Activated effector memory CD4-positive, alpha-beta T cell treated with Interleukin-2 at 50 U/mL for 16 hours (primary cell): ENCODE measurements around the gene PRSS56.

Experiments used
- DNase-seq: peaks from one replicate; pipeline ENCODE4 v3.0.0-alpha.2; 2020

PRSS56 gene

DNA sequence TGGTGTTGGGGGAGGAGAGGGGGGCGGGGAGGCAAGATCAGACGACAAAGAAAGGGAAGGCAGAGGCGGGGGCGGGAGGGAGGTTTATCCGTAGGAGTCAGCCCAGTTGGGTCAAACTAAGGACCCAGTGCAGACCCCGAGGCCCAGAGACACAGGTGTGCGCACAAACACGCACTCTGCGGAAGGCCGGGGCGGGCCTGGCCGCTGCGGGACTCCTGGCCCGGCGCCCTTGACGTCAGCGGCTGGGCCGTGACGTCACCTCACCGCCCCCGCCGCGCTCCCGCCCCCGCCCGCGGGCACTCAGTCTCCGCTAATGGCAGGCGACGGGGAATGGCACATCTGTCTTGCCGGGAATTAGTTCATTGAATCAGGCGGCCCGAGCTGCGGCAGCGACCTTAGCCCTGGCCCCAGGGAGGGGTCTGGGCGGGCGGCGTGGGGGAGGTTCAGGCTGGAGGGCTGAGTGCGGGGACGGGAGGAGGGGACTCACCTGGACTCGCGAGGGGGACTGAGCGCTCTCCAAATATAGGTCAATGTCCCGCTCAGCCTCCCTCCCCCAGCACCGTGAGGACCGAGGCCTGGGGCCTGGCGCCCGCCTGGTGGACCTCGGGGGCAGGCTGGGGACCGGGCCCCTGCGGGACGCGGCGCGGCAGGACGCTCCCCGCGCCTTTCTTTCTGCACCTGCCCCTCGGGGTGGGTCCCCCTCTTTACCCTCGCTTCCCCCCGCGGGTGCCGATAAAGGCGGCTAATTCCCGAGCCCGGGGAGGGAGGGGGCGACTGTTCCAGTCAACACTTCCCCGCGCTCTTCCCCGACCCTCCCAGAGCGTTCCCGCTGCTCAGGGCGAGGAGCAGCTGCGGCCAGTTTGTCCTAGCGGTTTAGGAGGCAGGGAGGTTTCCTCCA is 17.0 kb upstream of the PRSS56 start:
- peak; percentile 13 for DNase-seq

DNA sequence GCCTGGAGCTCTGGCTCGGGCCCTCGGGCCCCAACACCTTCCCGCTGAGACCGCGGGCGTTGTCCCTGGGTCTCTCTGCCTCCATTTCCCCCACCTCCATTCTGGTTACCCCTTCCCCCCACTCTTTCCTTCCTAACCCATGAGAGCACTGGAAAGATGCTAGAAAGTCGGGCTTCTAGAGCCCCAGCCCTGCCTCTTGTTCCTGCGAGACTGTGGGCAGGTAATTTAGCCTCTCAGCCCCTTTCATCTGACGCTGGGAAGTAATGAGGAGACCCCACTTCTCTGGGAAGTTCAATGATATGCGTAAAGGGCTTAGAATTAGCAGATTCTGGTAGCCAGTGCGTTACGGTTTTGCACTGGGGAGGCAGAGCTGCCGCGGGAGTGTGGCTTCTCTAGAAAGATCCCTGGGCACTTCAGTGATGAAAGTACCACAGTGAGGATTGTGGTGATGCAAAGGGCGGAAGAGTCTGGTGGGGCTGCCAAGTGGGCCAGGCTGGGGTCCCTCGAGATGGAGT is 16.3 kb upstream of the PRSS56 start:
- no peak for DNase-seq

DNA sequence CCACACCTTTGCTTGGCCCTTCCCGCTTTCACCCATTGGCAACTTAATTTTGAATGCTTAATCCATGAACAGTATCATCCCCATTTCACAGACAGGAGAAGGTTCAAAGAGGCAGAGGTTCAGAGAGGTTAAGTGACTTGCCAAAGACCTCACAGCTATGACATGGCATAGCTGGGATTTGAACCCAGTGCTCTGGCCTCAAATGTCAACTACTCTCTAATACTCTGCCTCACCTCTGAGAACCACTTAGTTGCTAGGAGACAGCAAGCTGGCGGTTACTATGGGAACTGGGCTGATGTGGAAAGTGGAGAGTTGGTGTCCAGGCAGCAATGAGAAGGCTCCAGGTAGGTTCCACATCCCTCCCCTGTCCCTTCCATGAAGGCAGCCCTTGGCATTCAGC is 15.8 kb upstream of the PRSS56 start:
- DNase-seq: no peak

DNA sequence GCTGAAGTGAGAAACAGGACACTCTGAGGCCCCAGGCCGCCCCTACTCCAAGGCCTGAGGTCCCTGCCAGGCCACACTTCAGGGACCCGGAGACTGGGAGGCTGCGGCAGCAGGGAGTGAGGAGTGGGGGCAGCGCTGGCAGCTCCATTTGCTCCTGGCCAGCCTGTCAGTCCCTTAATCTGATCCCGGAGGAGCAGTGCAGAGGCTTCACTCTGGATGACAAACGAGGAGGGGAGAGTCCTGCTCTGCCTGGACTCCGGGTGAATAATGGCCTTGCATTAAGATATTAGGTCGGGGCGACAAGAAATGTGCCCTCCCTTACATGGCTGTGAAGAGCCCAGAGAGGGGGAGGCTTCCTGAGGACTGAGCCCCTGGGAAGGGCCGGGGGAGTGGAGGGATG is 14.3 kb upstream of the PRSS56 start:
- DNase-seq: no peak

DNA sequence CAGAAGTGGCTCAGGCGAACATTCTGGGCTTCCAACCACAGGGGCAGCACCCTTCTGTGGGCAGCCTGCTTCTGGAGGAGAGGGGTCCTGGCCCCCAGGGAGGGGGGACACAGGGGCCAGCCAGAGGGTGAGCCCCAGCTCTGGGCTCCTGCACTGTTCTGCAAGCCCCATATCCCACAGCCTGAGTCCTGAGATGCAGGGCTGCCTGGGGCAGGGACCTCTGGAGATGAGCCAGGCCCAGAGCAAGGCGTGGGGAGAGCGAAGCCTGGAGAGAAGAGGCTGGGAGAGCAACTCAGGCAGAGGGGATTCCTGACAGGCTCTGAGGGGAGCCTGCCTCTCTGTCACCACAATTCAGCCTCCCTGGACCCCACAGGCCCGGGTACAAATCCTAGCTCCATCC is 13.5 kb upstream of the PRSS56 start:
- DNase-seq: no peak

DNA sequence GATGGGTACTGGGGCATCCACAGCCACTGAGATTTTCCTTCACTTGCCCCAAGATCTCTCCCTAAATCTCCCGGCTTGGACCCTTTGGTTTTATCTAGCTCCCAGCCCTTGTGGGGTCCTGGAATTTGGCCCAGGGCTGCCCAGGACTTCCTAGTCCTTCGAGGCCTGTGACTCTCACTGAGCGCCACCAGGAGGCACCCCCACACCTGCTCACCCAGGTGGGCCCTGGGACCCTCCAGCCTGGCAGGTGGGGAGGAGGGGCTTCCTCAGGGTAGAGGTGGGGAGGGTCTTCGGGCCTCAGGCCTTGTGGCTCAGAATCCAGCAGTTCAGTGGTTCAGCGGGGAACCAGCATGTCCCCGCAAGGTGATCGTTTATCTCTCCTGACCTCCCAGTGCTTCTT is 11.9 kb upstream of the PRSS56 start:
- no peak for DNase-seq

DNA sequence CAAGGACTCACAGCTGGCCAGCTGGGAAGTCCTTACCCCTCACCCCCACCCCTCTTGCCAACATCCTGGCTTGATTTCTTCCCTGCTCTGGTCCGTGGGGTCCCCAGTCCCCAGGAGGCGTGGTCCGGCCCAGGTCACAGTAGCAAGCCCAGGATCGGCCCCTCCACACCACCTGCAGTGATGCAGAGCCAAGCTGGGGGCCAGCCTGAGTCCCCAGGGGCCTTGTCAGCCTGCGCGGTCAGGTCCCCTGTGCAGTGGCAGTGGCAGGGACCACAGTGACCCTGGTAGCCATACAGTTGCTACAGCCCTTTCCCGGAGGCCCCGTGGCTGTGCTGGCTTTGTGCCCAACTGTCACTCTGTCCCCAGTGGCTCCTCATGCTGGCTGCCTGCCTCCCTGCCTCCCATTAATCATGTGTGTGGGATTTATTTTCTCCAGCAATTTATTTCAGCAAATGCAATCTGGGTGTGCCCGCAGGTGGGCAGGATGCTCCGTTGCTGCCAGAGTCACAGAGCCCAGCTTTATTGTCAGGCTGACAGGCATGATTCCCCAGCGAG is 8.8 kb upstream of the PRSS56 start:
- DNase-seq: no peak

DNA sequence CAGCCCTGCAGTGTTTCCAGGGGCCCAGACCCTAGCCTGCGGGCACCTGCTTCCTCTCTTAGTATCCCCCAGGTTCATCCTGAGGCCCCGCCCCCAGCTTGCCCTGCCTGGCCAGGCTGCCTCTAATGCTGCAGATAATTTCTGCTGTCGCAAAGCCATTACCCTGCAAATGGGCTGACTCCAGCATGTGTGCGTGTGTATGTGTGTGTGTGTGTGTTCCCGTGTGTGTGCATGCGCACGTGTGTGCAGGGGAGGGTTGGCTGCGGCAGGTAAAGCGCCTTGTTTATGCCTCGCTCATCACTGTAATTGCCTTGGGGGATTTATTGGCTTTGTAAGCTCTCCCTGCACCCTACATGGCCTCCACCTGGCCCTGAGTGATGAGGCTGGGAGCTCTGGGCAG is 7.6 kb upstream of the PRSS56 start:
- no peak for DNase-seq

DNA sequence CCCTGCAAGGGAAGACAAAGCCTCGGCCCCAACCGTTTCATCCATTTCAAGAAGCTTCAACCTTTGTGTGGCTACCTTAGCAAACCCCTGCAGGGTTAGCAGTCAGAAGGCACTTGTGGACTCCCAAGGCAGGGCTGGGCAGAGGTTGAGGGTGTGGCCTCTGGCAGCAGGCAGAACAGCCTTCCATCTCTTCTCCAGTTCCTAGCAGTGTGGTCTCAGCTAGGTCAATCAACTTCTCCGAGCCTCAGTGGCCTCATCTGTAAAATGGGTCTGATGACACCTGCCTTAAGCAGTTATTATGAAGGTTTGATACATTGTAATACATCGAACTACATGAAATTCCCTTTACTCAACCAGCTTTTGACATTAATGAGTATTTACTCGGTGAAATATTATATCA is 6.8 kb upstream of the PRSS56 start:
- no peak for DNase-seq

DNA sequence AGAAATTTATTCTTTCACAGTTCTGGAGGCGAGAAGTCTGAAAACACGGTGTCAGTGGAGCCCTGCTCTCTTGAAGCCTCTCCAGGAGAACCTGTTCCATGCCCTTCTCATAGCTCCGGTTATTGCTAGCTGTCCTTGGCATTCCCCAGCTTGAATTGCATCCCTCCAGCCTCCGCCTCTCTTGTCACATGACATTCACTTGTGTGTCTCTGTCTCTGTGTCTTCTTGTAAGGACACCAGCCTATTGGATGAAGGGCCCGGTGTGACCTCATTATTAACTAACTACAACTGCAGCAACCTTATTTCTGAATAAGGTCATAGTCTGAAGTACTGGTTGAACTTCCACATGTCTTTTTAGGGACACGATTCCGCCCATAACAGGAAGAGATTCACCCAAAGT is 4.5 kb upstream of the PRSS56 start:
- no peak for DNase-seq

DNA sequence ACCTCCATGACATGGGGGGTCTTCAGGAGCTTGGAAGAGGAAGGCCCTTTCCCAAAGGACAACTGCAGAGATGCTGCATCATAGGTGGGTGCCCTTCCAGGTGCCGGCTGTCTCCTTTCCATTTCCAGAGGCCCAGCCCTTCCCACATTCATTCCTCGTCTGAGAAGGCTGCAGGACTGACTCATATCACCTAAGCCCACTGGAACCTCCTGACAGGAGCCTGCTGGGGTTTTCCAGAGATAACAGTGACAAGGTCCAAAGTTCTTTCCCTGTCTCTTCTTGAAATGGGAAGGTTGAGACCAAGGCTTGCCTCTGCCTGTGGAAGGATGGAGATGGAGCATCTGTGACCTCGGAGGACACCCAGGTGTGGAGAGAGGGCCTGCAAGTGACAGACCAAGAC is 3.6 kb upstream of the PRSS56 start:
- no peak for DNase-seq

DNA sequence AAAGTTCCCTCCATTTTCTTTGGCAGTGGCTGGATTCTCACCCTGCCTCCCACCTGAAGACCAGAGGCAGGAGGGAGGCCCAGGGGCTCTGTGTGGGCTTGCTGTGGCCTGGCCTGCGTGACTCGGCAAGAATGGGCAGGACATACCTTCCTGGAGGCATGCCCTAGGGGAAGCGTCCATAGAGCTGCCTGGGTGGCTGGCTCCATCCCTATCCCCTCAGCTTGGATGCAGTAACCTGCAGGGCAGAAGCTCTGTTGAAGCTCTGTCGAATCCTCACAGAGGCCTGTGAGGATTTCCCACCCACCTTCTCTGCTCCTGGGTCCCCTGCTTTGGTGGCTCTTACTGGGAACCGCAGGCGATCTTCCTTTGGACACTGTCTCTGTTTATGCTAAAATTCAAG is 1.3 kb upstream of the PRSS56 start:
- no peak for DNase-seq

DNA sequence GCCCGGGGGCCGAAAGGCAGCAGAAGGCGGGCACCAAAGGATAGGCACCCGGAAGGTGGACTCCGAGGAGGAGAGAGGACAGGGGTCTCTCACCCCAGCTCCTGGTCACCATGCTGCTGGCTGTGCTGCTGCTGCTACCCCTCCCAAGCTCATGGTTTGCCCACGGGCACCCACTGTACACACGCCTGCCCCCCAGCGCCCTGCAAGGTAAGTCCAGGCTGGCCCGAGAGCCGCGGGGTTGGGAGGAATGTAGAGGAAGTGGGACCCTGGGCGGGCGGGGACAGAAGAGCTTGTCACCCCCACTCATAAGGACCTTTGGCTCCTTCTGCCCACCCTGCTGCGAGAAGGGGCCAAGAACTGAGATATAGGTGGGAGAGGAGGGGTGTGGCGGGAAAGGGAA is 301 bp downstream of the PRSS56 start:
- DNase-seq: no peak

DNA sequence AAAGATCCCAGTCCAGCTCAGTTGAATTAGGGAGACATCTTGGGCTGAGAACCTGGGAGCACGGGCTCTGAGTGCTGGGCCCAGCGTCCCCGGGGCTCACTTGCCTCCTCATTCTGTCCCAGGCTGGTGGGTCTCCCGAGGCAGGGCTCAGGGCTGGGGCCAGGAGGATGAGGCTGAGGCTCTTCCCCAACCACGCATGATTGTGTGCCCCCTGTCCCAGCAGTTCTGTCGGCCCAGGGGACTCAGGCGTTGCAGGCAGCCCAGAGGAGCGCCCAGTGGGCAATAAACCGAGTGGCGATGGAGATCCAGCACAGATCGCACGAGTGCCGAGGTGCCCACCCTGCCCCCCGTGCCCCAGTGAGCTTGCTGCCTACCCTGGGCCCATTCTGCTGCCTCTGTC is 910 bp downstream of the PRSS56 start:
- no peak for DNase-seq

DNA sequence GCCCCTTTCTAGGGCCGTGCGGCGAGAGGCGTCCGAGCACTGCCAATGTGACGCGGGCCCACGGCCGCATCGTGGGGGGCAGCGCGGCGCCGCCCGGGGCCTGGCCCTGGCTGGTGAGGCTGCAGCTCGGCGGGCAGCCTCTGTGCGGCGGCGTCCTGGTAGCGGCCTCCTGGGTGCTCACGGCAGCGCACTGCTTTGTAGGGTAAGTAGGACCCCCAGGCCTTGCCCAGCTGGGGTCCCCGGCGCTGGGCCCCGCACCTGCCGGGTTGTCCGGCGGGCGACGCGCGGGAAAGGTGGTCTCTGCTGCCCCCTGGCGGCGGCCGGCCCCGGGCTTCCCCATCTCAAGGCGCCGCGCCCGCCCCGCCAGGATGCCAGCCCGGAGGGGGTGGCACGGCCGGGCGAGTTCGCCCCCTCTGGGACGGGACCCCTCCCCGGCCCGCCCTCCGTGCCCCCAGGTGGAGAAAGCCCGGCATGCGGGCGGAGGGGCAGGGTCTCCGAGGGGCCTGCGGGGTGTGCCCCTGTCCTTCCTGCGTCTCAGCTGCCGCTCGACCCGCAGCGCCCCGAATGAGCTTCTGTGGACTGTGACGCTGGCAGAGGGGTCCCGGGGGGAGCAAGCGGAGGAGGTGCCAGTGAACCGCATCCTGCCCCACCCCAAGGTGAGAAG is 1.9 kb downstream of the PRSS56 start:
- DNase-seq: peak; percentile 47

DNA sequence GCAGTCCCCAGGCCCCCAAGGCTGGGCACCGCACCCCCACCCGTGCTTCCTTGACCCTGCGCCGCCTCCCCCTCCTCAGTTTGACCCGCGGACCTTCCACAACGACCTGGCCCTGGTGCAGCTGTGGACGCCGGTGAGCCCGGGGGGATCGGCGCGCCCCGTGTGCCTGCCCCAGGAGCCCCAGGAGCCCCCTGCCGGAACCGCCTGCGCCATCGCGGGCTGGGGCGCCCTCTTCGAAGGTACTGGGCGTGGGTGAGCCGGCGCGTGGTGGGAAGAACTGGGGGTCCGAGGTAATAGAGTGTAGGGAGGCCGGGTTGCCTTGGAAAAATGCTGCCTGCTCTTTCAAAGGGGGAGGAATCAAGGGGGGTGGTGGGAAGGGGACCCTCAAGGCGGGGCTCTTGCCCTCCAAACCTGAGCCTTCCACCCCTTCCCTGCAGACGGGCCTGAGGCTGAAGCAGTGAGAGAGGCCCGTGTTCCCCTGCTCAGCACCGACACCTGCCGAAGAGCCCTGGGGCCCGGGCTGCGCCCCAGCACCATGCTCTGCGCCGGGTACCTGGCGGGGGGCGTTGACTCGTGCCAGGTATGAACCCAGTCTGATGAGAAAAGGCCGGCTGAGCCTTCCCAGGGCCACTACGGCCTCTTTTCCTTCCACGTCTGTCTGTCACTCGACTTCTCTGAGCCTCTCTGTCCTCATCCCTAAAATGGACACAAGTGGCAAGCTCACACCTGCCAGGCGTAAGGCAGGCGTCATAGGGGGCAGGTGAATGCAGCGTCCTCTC is 2.6 kb downstream of the PRSS56 start:
- no peak for DNase-seq

DNA sequence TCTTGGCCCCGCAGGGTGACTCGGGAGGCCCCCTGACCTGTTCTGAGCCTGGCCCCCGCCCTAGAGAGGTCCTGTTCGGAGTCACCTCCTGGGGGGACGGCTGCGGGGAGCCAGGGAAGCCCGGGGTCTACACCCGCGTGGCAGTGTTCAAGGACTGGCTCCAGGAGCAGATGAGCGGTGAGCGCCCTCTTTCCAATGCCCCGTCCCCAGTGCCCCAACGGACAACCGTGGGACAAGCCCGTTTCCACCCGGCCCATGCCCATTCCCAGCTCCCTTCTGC is 3.2 kb downstream of the PRSS56 start:
- no peak for DNase-seq

DNA sequence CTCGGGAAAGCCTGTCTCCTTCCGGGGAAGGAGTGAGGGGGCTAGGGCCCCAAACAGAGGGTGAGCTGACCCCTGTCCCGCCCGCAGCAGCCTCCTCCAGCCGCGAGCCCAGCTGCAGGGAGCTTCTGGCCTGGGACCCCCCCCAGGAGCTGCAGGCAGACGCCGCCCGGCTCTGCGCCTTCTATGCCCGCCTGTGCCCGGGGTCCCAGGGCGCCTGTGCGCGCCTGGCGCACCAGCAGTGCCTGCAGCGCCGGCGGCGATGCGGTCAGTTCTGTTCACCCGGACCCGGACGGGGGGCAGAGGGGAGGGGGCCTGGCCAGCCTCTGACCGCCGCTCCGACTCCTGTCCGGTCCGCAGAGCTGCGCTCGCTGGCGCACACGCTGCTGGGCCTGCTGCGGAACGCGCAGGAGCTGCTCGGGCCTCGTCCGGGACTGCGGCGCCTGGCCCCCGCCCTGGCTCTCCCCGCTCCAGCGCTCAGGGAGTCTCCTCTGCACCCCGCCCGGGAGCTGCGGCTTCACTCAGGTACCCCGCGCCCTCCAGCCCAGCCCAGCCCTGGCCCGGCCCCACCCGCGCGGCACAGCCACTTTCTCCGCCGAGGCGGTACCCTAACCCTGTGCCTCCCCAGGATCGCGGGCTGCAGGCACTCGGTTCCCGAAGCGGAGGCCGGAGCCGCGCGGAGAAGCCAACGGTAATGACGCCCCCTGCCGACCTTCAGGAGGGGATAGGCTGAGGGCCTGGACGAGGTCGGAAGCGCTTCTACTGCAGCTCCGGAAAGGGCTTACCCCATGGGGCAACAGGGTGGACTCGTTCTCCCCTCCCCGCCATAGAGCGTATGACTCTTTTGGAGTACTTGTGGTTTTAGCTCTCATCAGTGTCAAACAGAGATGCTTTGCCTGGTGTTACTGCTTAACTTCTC is 3.8 kb downstream of the PRSS56 start:
- no peak for DNase-seq

DNA sequence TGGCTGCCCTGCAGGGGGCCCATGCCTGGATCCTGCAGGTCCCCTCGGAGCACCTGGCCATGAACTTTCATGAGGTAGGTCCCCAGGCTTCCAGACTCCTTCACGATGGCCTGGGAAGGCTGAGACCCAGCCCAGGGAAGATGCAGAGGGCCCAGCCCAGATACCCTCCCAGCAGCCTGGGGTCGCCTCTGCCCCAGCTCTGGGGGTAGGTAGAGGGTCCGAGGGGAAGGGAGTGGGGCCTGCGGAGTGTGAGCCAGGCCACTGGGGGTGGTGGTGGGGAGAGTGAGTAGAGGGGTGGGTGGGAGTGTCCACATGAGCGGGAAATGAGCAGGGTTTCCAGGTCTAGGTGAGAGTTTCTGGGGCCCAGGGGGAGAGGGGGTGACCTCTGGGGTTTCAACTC is 4.6 kb downstream of the PRSS56 start:
- no peak for DNase-seq

DNA sequence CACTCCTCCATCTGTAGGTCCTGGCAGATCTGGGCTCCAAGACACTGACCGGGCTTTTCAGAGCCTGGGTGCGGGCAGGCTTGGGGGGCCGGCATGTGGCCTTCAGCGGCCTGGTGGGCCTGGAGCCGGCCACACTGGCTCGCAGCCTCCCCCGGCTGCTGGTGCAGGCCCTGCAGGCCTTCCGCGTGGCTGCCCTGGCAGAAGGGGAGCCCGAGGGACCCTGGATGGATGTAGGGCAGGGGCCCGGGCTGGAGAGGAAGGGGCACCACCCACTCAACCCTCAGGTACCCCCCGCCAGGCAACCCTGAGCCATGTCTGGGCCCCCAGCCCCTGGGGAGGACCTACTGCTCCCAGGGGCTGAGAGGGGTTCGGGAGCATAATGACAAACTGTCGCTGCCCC is 5.0 kb downstream of the PRSS56 start:
- DNase-seq: no peak

DNA sequence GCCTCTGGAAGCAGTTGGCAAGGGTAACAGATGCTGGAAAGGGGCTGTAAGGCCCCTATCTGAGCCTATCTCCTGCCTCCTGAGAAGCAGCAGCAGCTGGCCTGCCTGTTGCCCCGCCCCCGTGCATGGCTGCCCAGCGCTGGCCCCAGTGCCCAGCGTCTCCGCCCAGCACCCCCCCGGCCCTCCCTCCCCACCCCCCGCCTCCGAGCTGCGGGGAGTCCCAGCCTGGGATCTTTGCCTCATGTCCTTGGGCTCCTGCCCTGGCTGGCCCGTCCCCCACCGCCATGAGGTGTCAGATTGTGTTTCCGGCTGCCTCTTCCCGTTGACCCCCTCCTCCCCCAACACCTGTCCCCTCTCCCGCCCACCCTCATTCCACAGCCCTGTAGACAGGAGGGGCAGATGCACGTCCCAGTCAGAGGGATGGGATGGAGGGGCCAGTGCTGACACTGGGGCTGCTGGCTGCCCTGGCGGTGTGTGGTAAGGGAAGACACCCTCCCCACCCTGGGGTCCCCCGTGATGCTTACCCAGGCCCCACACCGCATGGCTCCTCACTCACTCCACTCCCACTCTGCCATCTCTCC is 5.7 kb downstream of the PRSS56 start, which contains the start of gene CHRND:
Gene CHRND, plus strand, starts transcription at position 370 of the 581 bp plus-strand sequence. Its CDS starts 56 bp downstream, at position 426.
- no peak for DNase-seq
